ENCODE measurements around the gene ZNF292. TPM values are rescaled to one million over a fixed set of nuclear protein-coding genes. Genes with fewer than 3 reads are reported as not detected.
A peak's percentile ranks its signal among the peaks of the same experiment; 100 is the strongest.
"Not testable (repeated sequence)": the region's sequence is repeated elsewhere in the genome, so short reads cannot be mapped to it uniquely, and the experiment has no call there.

ZNF292 gene
- 177 TPM for total RNA-seq

DNA sequence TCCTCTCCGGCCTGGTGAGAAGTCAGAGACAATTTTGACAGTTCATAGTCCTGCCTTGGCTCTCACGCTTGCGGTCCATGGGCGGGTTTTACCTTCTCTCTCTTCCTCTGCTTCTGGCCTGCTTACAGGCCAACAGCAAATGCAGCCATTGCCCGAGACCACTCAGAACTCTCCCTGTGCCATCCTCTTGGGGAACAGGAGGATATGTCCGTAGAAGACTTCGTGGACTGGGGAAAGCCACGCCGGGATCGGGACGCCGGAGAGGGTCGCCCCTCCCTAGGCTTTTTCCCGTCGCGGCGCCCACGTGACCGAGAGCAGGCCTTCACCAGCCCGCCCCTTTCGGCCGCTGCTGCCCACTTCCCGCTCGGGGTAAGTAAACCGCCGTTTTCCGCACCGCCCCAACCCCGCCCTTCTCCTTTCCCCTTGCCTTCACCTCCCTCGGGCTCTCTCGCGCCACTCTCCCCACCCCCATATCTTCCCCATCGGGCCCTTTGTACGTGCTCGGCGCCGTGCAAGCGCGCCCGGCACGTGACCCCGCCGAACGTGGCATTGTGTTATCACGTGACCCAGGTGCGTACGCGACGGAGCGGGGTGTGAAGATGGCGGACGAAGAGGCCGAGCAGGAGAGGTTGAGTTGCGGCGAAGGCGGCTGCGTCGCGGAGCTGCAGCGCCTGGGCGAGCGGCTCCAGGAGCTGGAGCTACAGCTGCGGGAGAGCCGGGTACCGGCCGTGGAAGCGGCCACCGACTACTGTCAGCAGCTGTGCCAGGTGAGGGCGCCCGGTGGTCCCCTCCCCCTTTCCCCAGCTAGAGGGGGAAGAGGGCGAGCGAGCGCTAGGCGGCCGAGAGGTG lies at the start of gene ZNF292:
TSS of gene ZNF292 (plus strand) at position 573 of the 849 bp plus-strand sequence. CDS start at position 600, 27 bp downstream.
- peak; percentile 89 for DNase-seq

DNA sequence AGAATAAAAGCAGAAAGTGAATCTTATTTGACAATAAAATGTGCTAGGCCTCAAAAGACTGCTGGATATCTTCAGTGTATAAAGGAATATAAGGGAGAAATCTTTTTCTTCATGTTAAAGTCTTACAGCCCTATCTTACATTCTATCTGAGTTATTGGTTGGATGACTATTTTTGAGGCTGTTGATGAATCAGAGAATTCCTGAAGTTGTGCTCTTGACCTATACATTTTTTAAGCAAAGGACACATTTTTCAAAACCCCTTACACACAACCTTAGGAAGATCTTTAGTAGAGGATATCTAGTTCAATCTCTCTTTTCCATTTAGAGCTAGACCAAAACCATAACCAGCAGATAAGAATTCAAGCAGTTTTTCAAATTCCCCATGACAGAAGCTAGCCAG lies 49.5 kb upstream of the ZNF292 start:
- DNase-seq = no peak

DNA sequence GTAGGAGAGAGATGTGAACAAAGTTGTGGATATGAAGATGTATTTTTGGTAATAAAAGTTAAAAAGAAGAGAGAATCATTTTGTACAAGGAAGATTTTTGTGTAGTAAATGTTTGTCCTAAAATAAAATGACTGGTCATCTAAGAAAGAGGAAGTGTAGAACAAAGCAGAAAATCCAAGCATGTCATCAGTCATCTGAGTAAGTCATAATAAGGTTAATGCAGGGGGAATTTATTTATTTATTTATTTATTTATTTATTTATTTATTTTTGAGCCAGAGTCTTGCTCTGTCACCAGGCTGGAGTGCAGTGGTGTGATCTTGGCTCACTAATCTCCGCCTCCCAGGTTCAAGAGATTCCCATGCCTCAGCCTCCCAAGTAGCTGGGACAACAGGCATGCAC lies 44.7 kb upstream of the ZNF292 start:
- no peak for DNase-seq

DNA sequence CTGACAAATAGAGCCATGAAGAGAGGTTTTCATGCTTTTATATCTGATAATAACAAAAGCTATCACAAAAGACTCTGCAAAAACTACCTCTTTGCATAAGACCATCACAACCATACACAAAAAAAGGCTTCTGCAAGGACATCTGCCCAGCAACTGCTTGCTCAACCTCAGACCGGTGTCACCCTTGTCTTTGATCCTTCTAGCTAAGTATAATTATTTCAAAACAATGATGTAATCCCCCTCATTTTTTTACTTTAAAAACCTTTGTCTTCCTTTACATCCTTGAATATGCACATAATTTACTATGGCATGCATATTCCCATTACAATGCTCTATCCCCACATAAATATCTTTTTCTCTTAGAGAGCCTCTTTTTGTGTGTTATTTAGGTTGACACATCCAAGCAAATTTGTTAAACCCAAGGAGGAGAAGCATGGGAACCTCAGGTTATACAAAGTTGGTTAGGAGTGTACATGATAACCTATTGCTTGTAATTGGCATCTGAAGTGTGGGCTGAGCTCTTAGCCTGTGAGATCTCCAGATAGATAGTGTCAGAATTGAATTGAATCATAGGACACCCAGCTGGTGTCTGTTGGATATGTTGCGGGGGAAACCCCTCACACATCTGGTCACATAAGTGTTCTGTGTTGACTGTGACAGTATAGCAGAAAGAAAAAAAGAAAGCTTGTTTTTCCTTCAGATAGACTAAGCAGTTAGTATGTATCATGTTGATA lies 39.8 kb upstream of the ZNF292 start:
- DNase-seq = no peak

DNA sequence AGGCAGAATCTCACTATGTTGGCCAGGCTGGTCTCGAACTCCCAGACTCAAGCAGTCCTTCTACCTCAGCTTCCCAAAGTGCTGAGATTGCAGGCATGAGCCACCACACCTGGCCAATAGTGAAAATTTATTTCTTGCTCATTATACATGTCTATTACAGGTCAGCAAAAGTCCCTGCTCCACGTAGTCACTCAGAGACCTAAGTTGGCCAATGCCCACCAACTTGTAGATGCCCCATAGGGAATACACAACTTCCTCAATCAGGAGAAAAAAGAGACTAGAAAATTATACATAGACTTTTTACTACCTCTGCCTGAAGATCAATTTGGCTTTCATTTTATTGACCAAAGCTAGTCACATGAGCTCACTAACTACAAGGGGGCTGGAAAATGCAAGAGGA lies 38.4 kb upstream of the ZNF292 start:
- DNase-seq = no peak

DNA sequence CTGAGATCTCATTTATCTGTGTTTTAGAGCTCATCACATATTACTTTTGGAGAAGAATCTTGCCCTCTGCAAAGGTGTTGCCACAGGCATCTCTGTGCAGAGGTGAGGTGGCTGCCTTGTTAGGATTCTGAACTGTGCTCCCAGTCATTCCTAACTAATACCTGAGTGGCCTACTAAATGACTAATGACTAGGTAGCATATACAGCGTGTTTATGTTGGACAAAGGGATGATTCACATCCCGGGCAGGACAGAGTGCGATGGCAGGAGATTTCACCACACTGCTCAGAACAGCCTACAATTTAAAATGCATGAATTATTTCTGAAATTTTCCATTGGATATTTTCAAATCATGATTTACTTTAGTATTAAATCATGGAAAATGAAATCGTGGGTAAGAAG lies 37.3 kb upstream of the ZNF292 start:
- no peak for DNase-seq

DNA sequence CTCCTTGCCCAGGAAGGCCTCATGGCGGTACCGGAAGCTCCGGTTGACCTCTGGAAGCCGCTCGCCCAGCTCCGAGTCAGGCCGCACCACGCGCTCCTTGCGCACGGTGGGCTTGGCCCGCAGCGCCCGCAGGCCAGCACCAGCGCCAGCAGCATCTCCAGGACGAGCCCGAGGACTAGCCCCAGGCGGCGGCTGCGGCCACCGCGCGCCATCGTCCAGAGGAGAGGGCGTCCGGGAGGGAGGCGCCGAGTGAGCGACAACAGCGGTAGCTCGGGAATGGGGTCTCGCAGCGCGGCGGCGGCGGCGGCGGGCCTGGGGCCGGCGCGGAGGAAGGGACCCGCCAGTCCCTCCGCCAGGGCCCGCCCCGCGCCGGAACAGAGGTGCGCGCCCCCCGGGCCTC lies 32.9 kb upstream of the ZNF292 start:
- no peak for DNase-seq

DNA sequence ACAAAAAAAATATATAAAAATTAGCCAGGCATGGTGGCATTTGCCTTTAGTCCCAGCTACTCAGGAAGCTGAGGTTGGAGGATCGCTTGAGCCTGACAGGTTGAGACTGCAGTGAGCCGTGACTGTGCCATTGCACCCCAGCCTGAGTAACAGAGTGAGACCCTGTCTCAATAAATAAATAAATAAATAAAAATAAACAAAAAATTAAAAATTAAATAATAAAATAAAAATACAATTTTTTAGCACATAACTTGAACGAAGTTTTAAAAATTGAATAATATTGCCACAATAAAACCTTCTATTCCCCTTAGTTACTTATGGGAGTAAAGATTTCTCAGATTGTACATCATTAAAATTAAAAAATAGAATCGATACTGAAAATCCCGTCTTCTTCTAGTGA lies 31.3 kb upstream of the ZNF292 start:
- DNase-seq = no peak

DNA sequence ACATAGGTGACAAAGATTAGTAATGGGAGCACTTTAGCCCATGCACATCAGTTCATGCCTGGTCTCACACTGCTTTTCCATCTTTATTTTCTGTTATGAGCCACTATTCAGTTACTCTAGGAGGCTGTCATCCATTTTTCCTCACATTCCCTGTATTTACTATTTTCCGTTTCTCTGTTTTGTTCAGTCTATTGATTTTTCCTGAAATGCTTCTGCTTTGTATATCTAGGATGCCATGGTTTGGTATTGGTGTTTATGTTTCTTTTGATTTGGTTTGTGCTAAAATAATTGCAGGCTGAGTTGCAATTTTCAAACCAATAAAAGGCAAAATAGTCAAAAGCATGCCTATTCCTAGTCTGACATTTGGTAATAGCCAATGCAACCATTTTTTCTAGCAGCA lies 28.9 kb upstream of the ZNF292 start:
- no peak for DNase-seq

DNA sequence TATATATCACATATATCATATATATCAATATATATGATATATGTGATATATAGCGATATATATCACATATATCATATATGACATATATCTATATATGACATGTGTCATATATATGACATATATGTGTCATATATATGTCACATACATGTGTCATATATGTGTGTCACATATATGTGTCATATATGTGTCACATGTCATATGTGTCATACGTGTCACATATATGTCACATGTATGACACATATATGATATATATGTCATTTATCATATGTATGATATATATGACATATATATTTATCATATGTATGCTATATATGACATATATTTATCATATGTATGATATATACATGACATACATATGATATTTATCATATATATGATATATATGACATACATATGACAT lies 27.6 kb upstream of the ZNF292 start:
- no peak for DNase-seq

DNA sequence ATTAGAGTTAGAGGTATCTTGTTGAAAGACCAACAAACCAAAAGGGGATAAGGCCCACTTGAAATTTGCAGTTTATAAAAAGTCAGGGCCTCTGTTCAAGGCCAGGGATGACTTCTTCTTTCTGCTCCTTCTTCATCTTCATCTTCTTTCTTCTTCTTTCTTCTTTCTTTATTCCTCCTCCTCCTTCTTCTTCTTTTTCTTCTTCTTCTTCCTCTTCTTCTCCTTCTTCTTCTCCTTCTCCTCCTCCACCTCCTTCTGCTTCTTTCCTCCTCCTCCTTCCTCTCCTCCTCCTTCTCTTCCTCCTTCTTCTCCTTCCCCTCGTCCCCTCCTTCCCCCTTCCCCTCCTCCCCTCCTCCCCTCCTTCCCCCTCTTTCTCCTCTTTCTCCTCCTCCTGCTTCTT lies 18.4 kb upstream of the ZNF292 start:
- DNase-seq = no peak

DNA sequence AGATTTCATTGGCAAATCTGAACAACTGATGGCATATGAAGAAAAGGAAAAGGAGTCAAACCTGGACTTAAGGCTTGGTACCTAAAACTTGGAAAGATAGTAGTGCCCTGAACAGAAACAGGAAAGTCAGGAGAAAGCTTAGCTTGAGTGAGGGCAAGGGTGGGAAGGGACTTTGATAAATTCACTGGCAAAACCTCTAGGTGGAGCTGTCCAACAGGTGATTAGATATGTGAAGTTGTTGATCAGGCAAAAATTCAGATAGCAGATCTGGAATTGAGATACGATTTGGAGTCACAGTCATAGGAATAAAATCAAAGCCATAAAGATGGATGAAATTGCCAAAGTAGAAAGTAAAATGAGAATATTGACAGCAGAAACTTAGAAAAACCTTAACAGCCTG lies 16.1 kb upstream of the ZNF292 start:
- DNase-seq = no peak

DNA sequence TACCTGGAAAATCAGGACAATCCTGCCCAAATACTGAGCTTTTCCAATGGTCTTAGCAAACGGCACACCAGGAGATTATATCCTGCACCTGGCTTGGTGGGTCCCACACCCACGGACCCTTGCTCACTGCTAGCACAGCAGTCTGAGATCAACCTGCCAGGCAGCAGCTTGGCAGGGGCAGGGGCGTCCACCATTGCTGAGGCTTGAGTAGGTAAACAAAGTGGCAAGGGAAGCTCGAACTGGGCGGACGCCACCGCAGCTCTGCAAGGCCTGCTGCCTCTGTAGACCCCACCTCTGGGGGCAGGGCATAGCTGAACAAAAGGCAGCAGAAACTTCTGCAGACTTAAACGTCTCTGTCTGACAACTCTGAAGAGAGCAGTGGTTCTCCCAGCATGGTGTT lies 15.4 kb upstream of the ZNF292 start:
- DNase-seq = not testable (repeated sequence)

DNA sequence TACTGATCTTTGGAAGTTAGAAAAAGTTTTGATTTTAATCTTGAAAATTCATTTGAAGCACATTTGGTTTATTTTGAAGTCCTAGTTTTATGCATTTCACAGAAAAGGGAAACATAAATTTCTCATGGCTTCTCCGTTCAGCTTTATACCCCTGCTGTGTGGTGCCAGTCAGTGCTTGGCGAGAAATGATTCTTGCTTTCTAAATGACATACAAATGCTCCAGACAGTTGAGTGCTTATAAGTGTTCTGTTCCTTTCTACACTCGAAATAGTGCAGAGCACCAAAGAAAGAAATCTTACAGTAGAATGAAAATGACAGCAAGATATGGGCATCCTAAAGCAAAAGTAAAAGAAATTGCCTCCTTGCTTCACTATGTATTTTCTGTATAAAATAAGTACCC lies 9.0 kb upstream of the ZNF292 start:
- DNase-seq = no peak

DNA sequence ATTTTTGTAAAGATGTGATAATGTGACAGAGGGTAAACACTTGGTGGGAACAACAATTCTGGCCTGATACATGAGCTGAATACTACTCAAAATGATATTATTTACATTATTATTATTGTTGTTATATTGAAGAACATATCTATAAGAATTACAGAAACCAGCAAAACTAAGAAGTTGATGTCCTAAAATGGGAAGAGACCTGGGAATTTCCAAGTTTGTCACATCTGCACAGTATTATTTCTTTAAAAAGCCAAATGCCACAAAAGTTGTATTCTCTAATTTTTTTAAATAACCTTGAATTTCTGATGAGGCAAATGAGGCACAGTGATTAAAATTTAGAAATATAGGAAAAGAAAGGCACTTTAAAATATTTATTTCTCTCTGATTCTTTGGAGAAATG lies 5.0 kb upstream of the ZNF292 start:
- DNase-seq = no peak

DNA sequence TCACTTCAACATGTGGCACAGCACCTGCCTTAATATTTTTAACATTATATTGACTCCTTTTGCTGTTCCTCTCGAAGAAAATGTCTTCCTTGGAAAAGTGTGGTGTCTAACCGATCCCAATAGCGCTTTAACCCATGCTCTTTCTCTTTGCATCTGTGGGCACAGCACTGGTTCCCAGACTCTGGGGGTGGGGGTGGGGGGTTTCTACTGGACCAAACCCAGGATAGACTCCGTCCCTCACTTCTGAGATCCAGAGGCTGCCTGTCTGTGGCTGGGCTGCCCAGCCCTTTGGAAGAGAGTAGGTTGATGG lies 3.9 kb upstream of the ZNF292 start:
- no peak for DNase-seq

DNA sequence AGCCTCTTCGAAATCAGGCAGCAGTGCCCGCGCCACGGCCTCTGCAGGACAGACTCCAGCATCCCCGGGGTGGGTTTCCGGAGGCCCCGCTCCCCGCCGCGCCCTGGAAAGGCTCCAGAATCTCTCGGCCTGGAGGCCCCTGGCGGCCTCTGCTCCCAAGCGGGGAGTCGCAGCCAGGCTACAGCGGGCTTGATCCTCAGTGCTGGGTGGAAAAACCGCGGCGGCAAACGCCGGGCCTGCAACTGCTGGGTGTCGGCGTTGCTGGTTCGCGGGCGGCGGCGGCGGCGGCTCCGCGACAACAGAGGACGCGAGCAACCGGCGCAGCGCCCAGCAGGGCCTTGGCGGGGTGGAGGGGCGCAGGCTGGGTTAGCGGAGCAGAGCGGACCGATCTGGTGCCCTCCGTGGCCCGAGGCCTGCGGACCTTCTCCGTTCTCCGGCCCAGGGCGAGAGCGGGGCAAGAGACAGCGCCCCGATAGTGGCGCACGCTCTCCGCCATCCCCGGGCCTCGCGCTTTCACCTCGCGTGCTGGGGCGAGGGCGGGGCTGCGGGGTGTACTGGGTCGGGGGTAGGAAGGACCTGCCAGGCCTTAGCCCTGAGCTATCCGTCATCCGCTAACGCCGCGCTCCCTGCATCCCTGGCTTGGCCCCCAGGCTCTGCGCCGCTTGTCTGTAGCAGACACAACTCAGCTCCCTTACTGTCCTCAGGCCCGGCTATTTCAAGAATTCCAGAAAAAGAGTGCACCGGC lies 3.4 kb upstream of the ZNF292 start:
- DNase-seq = peak; percentile 85

DNA sequence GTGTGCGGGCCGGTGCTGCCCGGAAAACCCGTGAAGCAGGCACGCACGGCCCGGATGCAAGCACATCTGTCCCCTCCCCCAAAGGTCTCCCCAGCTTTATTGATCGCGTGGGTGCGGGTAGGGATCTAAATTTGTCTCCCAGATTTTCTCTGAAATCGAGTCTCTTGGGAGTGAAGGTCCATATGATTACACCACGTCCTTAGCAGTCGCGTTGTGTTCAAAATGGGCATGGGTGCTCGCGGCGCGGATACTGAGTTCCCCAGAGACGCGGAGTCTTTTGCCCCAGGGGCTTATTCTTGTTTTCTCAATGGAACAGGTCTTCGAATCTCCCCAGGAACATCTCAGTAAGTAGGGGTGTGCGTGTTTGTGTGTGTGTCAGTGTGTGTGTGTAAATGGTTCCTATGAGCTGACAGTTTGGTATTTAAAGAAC lies 2.8 kb upstream of the ZNF292 start:
- no peak for DNase-seq

DNA sequence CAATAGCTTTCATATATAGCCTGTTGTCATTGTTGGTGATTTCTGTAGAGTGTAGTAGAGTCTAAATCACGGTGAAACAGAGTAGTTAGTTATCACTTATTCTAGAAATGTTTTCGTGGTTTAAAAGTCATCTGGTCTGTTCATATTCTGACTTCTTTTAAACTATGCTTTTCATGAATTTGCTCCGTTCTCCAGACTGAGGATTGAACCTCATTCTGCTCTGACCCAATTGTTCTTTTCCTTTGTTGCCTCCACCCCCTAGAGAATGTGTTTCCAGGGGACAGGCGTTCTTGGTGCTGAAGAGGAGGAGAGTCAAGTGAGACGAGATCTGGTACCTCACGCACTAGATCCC lies 748 bp upstream of the ZNF292 start:
- DNase-seq = no peak

DNA sequence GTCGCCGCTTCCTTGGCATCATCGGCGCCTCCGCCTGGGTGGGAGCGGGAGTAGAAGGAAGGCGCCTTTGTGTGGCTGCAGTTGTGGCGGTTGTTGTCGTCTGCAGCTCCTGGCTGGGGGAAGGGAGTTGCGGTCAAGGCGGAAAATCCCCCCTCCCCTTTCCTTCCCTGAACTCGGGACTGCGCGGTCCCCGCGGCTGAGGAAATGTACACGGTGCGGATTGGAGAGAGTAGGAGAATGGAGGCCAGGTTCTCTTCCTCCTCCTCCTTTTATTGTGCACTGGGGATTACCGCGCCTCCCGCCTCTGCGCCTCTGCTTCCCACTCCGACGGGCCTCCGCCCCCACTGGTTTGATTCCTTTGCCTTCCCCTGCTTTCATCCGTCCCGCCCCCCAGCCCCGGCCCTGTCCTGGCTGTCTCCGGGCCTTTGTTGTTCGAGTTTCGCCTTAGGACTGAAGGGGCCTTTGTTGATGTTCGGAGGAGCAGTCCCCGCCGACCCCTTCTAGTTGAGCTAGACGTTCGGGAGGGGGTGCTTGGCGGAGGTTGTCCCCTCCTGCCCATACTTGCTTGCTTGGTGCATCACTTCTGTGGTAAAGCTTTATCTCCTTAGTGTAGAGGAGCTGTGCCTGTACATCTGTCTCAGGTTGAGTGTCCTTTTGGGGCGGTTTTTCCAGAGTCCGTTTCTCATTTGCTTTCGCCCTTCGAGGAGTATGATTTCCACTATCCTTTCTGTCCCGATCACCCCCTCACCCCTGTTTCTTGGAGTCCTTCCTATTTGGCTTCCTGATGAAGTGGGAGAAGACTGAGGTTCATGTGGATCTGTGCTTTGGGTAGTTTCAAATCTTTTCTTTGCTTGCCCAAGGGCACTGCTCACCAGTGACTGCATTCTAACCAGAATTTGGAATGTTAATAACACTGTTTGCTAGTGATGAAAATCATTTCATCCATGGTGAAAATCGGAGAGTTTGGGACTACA lies 764 bp downstream of the ZNF292 start:
- peak; percentile 68 for DNase-seq

DNA sequence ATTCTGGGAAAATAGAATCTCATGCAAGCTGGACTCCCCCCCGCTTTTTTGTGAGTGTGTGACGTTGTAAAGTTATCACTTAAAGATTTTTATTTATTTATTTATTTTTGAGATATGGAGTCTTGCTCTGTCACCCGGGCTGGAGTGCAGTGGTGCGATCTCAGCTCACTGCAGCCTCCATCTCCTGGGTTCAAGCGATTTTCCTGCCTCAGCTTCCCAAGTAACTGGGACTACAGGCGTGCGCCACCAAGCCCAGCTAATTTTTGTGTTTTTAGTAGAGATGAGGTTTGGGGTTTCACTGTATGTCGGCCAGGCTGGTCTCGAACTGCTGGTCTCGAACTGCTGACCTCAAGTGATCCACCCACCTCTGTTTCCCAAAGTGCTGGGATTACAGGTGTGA lies 2.2 kb downstream of the ZNF292 start:
- not testable (repeated sequence) for DNase-seq

DNA sequence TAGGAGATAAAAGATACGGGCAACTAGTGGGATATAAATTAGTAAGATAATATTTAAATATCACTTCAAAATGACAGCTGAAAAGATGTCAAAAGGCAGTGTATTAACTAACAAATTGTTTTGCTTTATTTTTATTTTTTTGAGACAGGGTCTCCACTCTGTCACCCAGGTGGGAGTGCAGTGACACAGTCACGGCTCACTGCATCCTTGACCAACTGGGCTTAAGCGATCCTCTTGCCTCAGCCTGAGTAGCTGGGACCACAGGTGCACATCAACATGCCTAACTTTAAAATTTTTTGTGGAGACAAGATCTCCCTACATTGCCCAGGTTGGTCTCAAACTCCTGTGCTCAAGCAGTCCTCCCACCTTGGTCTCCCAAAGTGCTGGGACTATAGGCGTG lies 5.9 kb downstream of the ZNF292 start:
- DNase-seq = no peak
